ENCODE data around the gene TFCP2L1.

Gene TFCP2L1

DNA sequence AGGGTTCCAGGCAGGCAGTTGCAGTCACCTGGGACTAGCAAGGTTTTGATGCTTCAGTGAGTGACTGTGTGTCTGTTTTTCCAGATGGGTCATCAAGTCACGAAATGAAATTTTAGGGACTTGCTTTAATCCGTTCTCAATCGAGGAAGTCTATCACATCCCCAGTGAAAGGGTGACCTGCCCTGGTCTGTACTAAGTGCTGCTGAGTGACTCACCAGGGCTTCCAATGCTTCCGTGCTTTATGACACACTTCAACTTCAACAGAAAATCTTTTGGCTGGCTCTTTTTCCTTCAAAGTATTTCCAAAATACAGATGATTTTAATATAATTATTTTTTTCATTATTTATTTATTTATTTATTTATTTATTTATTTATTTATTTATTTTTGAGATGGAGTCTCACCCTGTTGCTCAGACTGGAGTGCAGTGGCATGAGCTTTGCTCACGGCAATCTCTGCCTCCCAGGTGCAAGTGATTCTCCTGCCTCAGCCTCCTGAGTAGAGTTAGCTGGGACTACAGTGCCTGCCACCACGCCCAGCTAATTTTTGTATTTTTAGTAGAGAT, 18.4 kb downstream of the TFCP2L1 start (continued):
- TF ChIP-seq, protein P1, sequence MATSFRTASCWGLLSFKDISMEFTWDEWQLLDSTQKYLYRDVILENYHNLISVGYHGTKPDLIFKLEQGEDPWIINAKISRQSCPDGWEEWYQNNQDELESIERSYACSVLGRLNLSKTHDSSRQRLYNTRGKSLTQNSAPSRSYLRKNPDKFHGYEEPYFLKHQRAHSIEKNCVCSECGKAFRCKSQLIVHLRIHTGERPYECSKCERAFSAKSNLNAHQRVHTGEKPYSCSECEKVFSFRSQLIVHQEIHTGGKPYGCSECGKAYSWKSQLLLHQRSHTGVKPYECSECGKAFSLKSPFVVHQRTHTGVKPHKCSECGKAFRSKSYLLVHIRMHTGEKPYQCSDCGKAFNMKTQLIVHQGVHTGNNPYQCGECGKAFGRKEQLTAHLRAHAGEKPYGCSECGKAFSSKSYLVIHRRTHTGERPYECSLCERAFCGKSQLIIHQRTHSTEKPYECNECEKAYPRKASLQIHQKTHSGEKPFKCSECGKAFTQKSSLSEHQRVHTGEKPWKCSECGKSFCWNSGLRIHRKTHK (tag by site-specific recombination; IDR thresholded peaks at IDR 0.05) = no peak
- TF ChIP-seq HOXC10 (CRISPR knock-in tag; IDR thresholded peaks at IDR 0.05) (no peak), KLF1 (tag by site-specific recombination; IDR thresholded peaks at IDR 0.05) (no peak), ZNF112 (tag by site-specific recombination; IDR thresholded peaks at IDR 0.05) (no peak), ZNF2 (tag by site-specific recombination; IDR thresholded peaks at IDR 0.05) (no peak), ZNF621 (tag by site-specific recombination; IDR thresholded peaks at IDR 0.05) (no peak), IKZF3 (tag by site-specific recombination; IDR thresholded peaks at IDR 0.05) (no peak), KLF16 (tag by site-specific recombination; IDR thresholded peaks at IDR 0.05) (no peak)
- TF ChIP-seq, protein P2, sequence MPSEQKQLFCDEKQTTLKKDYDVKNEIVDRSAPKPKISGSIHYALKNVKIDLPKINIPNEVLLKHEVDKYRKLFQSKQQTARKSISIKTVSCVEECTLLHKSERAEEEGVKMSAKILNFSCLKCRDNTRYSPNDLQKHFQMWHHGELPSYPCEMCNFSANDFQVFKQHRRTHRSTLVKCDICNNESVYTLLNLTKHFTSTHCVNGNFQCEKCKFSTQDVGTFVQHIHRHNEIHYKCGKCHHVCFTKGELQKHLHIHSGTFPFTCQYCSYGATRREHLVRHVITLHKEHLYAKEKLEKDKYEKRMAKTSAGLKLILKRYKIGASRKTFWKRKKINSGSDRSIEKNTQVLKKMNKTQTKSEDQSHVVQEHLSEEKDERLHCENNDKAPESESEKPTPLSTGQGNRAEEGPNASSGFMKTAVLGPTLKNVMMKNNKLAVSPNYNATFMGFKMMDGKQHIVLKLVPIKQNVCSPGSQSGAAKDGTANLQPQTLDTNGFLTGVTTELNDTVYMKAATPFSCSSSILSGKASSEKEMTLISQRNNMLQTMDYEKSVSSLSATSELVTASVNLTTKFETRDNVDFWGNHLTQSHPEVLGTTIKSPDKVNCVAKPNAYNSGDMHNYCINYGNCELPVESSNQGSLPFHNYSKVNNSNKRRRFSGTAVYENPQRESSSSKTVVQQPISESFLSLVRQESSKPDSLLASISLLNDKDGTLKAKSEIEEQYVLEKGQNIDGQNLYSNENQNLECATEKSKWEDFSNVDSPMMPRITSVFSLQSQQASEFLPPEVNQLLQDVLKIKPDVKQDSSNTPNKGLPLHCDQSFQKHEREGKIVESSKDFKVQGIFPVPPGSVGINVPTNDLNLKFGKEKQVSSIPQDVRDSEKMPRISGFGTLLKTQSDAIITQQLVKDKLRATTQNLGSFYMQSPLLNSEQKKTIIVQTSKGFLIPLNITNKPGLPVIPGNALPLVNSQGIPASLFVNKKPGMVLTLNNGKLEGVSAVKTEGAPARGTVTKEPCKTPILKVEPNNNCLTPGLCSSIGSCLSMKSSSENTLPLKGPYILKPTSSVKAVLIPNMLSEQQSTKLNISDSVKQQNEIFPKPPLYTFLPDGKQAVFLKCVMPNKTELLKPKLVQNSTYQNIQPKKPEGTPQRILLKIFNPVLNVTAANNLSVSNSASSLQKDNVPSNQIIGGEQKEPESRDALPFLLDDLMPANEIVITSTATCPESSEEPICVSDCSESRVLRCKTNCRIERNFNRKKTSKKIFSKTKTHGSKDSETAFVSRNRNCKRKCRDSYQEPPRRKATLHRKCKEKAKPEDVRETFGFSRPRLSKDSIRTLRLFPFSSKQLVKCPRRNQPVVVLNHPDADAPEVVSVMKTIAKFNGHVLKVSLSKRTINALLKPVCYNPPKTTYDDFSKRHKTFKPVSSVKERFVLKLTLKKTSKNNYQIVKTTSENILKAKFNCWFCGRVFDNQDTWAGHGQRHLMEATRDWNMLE (tag by site-specific recombination; conservative IDR thresholded peaks at IDR 0.05; ENCODE audit: low read depth) = peak; percentile 81

DNA sequence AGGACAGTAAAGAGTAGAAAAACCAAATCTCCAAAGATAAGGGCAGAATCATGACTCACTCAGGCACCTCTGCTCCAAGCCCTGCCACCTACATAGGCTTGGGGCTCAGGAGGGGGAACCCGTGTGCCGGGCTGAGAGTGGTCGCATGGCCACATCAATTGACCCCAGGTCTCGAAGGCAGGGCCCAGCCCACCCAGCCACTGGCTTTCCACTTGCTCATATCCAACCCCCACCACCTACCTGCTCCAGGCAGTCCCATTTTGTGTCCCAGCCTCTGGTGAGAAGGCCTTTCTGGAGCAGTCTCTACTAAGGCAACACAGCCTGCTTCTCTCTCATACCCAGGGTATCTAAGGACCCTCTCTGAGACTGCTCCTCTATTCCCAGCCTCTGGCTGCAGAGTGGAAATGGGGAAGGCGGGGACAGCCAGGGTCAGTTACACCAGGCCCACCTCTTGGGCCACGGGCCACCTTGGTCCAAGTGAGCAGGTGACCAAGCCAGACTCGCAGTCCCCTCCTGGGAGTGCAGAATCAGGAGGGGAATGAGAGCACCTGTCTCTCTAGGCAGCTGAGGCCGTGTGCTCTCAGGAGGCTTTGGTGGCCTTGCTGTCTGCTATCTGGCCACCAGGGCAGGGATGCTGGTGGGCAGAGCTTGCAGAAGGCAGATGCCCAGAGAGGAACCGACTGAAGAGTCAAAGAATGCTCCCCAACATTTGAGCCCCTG, 20.8 kb downstream of the TFCP2L1 start:
- POLR2A ChIA-PET = no interaction called here
- no peak overlapping the region for H3K27ac ChIP-seq (ENCODE audit: extremely low read depth, low read depth, low read length)
- no peak for TF ChIP-seq ZNF596 (tag by site-specific recombination; IDR thresholded peaks at IDR 0.05)
- TF ChIP-seq, protein P3, sequence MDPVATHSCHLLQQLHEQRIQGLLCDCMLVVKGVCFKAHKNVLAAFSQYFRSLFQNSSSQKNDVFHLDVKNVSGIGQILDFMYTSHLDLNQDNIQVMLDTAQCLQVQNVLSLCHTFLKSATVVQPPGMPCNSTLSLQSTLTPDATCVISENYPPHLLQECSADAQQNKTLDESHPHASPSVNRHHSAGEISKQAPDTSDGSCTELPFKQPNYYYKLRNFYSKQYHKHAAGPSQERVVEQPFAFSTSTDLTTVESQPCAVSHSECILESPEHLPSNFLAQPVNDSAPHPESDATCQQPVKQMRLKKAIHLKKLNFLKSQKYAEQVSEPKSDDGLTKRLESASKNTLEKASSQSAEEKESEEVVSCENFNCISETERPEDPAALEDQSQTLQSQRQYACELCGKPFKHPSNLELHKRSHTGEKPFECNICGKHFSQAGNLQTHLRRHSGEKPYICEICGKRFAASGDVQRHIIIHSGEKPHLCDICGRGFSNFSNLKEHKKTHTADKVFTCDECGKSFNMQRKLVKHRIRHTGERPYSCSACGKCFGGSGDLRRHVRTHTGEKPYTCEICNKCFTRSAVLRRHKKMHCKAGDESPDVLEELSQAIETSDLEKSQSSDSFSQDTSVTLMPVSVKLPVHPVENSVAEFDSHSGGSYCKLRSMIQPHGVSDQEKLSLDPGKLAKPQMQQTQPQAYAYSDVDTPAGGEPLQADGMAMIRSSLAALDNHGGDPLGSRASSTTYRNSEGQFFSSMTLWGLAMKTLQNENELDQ (tag by site-specific recombination; IDR thresholded peaks at IDR 0.05; ENCODE audit: low read depth) = no peak
- no peak for TF ChIP-seq ZNF791 (tag by site-specific recombination; IDR thresholded peaks at IDR 0.05)
- no peak for TF ChIP-seq ZNF707 (tag by site-specific recombination; IDR thresholded peaks at IDR 0.05)
- TF ChIP-seq ZBTB7A (tag by site-specific recombination; IDR thresholded peaks at IDR 0.05; ENCODE audit: low read depth) = no peak
- TF ChIP-seq KLF16 (tag by site-specific recombination; IDR thresholded peaks at IDR 0.05) = no peak
- TF ChIP-seq, protein P4, sequence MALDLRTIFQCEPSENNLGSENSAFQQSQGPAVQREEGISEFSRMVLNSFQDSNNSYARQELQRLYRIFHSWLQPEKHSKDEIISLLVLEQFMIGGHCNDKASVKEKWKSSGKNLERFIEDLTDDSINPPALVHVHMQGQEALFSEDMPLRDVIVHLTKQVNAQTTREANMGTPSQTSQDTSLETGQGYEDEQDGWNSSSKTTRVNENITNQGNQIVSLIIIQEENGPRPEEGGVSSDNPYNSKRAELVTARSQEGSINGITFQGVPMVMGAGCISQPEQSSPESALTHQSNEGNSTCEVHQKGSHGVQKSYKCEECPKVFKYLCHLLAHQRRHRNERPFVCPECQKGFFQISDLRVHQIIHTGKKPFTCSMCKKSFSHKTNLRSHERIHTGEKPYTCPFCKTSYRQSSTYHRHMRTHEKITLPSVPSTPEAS (tag by site-specific recombination; IDR thresholded peaks at IDR 0.05) = no peak
- TF ChIP-seq ZNF169 (tag by site-specific recombination; IDR thresholded peaks at IDR 0.05) = no peak
- TF ChIP-seq ZNF394 (tag by site-specific recombination; IDR thresholded peaks at IDR 0.05; ENCODE audit: borderline replicate concordance) = no peak
- TF ChIP-seq, protein P5, sequence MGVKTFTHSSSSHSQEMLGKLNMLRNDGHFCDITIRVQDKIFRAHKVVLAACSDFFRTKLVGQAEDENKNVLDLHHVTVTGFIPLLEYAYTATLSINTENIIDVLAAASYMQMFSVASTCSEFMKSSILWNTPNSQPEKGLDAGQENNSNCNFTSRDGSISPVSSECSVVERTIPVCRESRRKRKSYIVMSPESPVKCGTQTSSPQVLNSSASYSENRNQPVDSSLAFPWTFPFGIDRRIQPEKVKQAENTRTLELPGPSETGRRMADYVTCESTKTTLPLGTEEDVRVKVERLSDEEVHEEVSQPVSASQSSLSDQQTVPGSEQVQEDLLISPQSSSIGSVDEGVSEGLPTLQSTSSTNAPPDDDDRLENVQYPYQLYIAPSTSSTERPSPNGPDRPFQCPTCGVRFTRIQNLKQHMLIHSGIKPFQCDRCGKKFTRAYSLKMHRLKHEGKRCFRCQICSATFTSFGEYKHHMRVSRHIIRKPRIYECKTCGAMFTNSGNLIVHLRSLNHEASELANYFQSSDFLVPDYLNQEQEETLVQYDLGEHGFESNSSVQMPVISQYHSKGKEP (tag by site-specific recombination; IDR thresholded peaks at IDR 0.05) = no peak
- TF ChIP-seq FEZF1 (tag by site-specific recombination; IDR thresholded peaks at IDR 0.05) = no peak
- no peak for TF ChIP-seq MYNN (tag by site-specific recombination; IDR thresholded peaks at IDR 0.05; ENCODE audit: borderline replicate concordance)
- TF ChIP-seq ZNF138 (tag by site-specific recombination; IDR thresholded peaks at IDR 0.05; ENCODE audit: borderline replicate concordance) = no peak
- TF ChIP-seq ZNF626 (tag by site-specific recombination; IDR thresholded peaks at IDR 0.05) = no peak
- no peak overlapping the region for H3K4me3 ChIP-seq (ENCODE audit: low read depth, low read length)
- H3K4me1 ChIP-seq (ENCODE audit: control insufficient read depth, insufficient read depth, low read length) = peaks cover 13% of the 10 kb centered on the region
- no peaks in the 10 kb centered on the region; a peak in 1 of 3 replicates for H3K36me3 ChIP-seq (ENCODE audit: control insufficient read depth in 2 of 2, insufficient read depth in 1 of 2, low read length in 2 of 2)
- H3K9me3 ChIP-seq (ENCODE audit: control insufficient read depth, insufficient read depth, low read depth, low read length) = no peaks in the 10 kb centered on the region
- CTCF ChIA-PET = no interaction called here
